K562 (cell line): ENCODE measurements around the gene FASTKD3. TPM values are rescaled to one million over a fixed set of nuclear protein-coding genes. Genes with fewer than 3 reads are reported as not detected.

Experiments used
- ATAC-seq: fragments of 200-7000 bp; cut with Tn5 transposase; 3 replicates; pipeline ENCODE4 v1.9.1; 2020; ENCODE audit warnings: moderate library complexity
- Bru-seq: library from RNA; stranded (reverse); fragments of 400-500 nt; gene quantifications from one replicate; lab custom pipeline; 2021; lab: Mats Ljungman, UMichigan
- BruChase-seq, 2 experiments: library from RNA; stranded (reverse); fragments of 400-500 nt; gene quantifications; one replicate each; lab custom pipeline; 2021; lab: Mats Ljungman, UMichigan
- BruUV-seq: library from RNA; stranded (reverse); fragments of 400-500 nt; replicated peaks from 2 replicates; lab custom pipeline; 2021; lab: Mats Ljungman, UMichigan
- CTCF ChIA-PET: fragments of 300-600 bp; formaldehyde crosslinking; extraction: SDS; loops from one replicate; lab custom pipeline; 2021; ENCODE audit warnings: low intra/inter-chr PET ratio; lab: Yijun Ruan, JAX
- POLR2A ChIA-PET: fragments of 300-600, 350-650 bp; sonication (Branson Sonifier 250); formaldehyde crosslinking; extraction: SDS; loops from one replicate; lab custom pipeline; 2021; ENCODE audit warnings: antibody characterized with exemption, inconsistent platforms; lab: Yijun Ruan, JAX
- DNase-seq, 4 experiments: peaks; one replicate each; pipeline versions ENCODE4 v3.0.0 to v3.0.0-alpha.2; 2011 to 2018; ENCODE audit warnings: low spot score in 3 of 4, mixed read lengths in 3 of 4; ENCODE audit errors: extremely low read depth in 1 of 4
- FAIRE-seq: peaks from 2 replicates; lab custom pipeline; 2011; peaks lifted over from hg19 to GRCh38; lab: Jason Lieb, UNC
- H2AFZ ChIP-seq: 2 replicates; pipeline ENCODE4 v1.6.0; 2011; ENCODE audit warnings: low read depth, low read length, control low read depth, inconsistent platforms
- H3K27ac ChIP-seq: fragments of 200-600 bp; 3 replicates; pipeline ENCODE4 v1.8.0; 2011; ENCODE audit warnings: low read depth, mild to moderate bottlenecking, control low read depth, inconsistent platforms, low read length, moderate library complexity, mixed read lengths; ENCODE audit errors: extremely low read depth
- H3K27me3 ChIP-seq, 2 experiments: fragments of 300-600 bp in 1 of 2; 2 replicates in 1 of 2; 3 replicates in 1 of 2; pipeline versions ENCODE4 v1.6.0 to v1.8.0; 2011; ENCODE audit warnings: inconsistent platforms in 2 of 2, low read length in 2 of 2, mild to moderate bottlenecking in 1 of 2, mixed read lengths in 1 of 2, moderate library complexity in 1 of 2; ENCODE audit not compliant: control insufficient read depth in 2 of 2, insufficient read depth in 2 of 2
- H3K36me3 ChIP-seq: fragments of 300-600 bp; 3 replicates; pipeline ENCODE4 v1.8.0; 2011; ENCODE audit warnings: mild to moderate bottlenecking, low read length, inconsistent platforms; ENCODE audit not compliant: control insufficient read depth, insufficient read depth
- H3K4me1 ChIP-seq, 2 experiments: fragments of 200-600 bp in 1 of 2; replicated peaks in 1 of 2; 2 replicates in 1 of 2; 3 replicates in 1 of 2; pipeline versions ENCODE4 v1.5.1 to v1.8.0; 2011; ENCODE audit warnings: inconsistent platforms in 2 of 2, low read length in 2 of 2, mild to moderate bottlenecking in 1 of 2, mixed read lengths in 1 of 2, moderate library complexity in 1 of 2; ENCODE audit not compliant: control insufficient read depth in 2 of 2, insufficient read depth in 2 of 2
- H3K4me2 ChIP-seq: 2 replicates; pipeline ENCODE4 v1.6.1; 2011; ENCODE audit warnings: low read length, control low read depth, inconsistent platforms, mixed read lengths; ENCODE audit not compliant: insufficient read depth
- H3K4me3 ChIP-seq: fragments of 200-600 bp; sonication (generic), shearing (Covaris generic); 2 replicates; pipeline ENCODE4 v1.5.1; 2016; ENCODE audit warnings: control low read depth, inconsistent platforms
- H3K79me2 ChIP-seq: fragments of 200-600 bp; 3 replicates; pipeline ENCODE4 v1.8.0; 2011; ENCODE audit warnings: low read length, inconsistent platforms; ENCODE audit not compliant: control insufficient read depth, insufficient read depth
- H3K9ac ChIP-seq, 2 experiments: 2 replicates each; pipeline versions ENCODE4 v1.6.0 to v1.6.1; 2011; ENCODE audit warnings: low read depth in 2 of 2, low read length in 2 of 2, control low read depth in 1 of 2, inconsistent platforms in 1 of 2, mild to moderate bottlenecking in 1 of 2, mixed read lengths in 1 of 2; ENCODE audit not compliant: insufficient read depth in 1 of 2
- H3K9me1 ChIP-seq: one replicate; pipeline ENCODE4 v1.6.0; 2011; ENCODE audit warnings: inconsistent platforms, mild to moderate bottlenecking, low read length, moderate library complexity; ENCODE audit not compliant: control insufficient read depth, insufficient read depth
- H3K9me3 ChIP-seq: replicated peaks from 2 replicates; pipeline ENCODE4 v1.5.1; 2011; ENCODE audit warnings: low read depth, low read length, inconsistent platforms; ENCODE audit not compliant: control insufficient read depth, insufficient read depth
- H4K20me1 ChIP-seq: replicated peaks from 2 replicates; pipeline ENCODE4 v1.6.1; 2011; ENCODE audit warnings: low read length, inconsistent platforms, mixed read lengths; ENCODE audit not compliant: control insufficient read depth, insufficient read depth
- C11orf30 ChIP-seq: fragments of 450-650 bp; IDR thresholded peaks from 2 replicates; pipeline ENCODE4 v1.6.1; 2016; ENCODE audit warnings: low read depth, mild to moderate bottlenecking
- CBFB ChIP-seq: sonication (generic); formaldehyde crosslinking; IDR thresholded peaks from 2 replicates; pipeline ENCODE4 v1.4.0; 2020; ENCODE audit warnings: mild to moderate bottlenecking, missing genetic modification reagents
- DEAF1 ChIP-seq: fragments of 450-650 bp; formaldehyde crosslinking; IDR thresholded peaks from 2 replicates; pipeline ENCODE4 v1.4.0; 2020; ENCODE audit warnings: mild to moderate bottlenecking, moderate library complexity
- FOXK2 ChIP-seq, 2 experiments: fragments of 450-650 bp; IDR thresholded peaks in 1 of 2; conservative IDR thresholded peaks in 1 of 2; 2 replicates each; pipeline ENCODE4 v1.6.1; 2016; ENCODE audit warnings: low read depth in 2 of 2, mild to moderate bottlenecking in 1 of 2
- FUS ChIP-seq: fragments of 200-400 bp; formaldehyde crosslinking; optimal IDR thresholded peaks from 2 replicates; pipeline ENCODE3; 2017; ENCODE audit warnings: low read depth, low read length
- JUNB ChIP-seq: fragments of 450-650 bp; formaldehyde crosslinking; conservative IDR thresholded peaks from 2 replicates; pipeline ENCODE4 v1.4.0; 2020; ENCODE audit warnings: mild to moderate bottlenecking
- POLR2G ChIP-seq: fragments of 200-400 bp; formaldehyde crosslinking; IDR thresholded peaks from 2 replicates; pipeline ENCODE4 v1.6.1; 2017; ENCODE audit warnings: low read depth, mild to moderate bottlenecking, antibody characterized with exemption, low read length, moderate library complexity
- SUPT5H ChIP-seq: fragments of 450-650 bp; IDR thresholded peaks from 2 replicates; pipeline ENCODE4 v1.6.1; 2016
- TRIM28 ChIP-seq: fragments of 450-650 bp; IDR thresholded peaks from 2 replicates; pipeline ENCODE4 v1.6.1; 2017
- UBTF ChIP-seq, 2 experiments: IDR thresholded peaks; 2 replicates each; pipeline ENCODE4 v1.6.1; 2012; ENCODE audit warnings: improper control_type of control experiment in 2 of 2, low read depth in 2 of 2, low read length in 2 of 2, borderline replicate concordance in 1 of 2
- XRCC3 ChIP-seq: fragments of 450-650 bp; IDR thresholded peaks from 2 replicates; pipeline ENCODE4 v1.6.1; 2017; ENCODE audit warnings: mild to moderate bottlenecking, moderate library complexity
- WGBS: fragments of 100-300 bp; shearing (Covaris generic); methylation state at CpG from one replicate; pipeline ENCODE4 v1.1.6; 2016; ENCODE audit warnings: low coverage, mixed read lengths; ENCODE audit not compliant: insufficient coverage; ENCODE audit errors: missing lambda C conversion rate; 5-methylcytosine and 5-hydroxymethylcytosine counted together
- in situ Hi-C: fragments of 300-500 bp; cut with MboI; formaldehyde crosslinking; loops from 4 replicates; pipeline ENCODE4 v1.15.0; 2018; ENCODE audit warnings: inconsistent platforms, mixed read lengths
- intact Hi-C: fragments of 100-400 bp; cut with micrococcal nuclease; formaldehyde crosslinking; loops from 2 replicates; pipeline ENCODE4 v1.14.2; 2022
- long read RNA-seq, 3 experiments: library from polyadenylated mRNA in 2 of 3; library from RNA in 1 of 3; unstranded in 2 of 3; stranded (forward) in 1 of 3; transcript quantifications; one replicate each; pipeline ENCODE4 v2.0.0, GENCODE V29; 2019 to 2022
- polyA minus RNA-seq, 3 experiments: library from RNA; depleted of rRNA, polyadenylated mRNA; stranded (reverse); fragments of >200 nt; gene quantifications; 2 replicates each; pipeline ENCODE4 v1.2.3, GENCODE V29; 2011
- polyA plus RNA-seq, 8 experiments: library from polyadenylated mRNA; depleted of rRNA in 4 of 8; stranded (reverse) in 5 of 8; unstranded in 3 of 8; fragments of >200 nt; fragmentation: Nextera tagmentation in 2 of 8; fragmentation: Illumina TruSeq in 1 of 8; extraction: Ambion mirVana in 2 of 8; extraction: Trizol in 1 of 8; gene quantifications; 2 replicates each; pipeline versions ENCODE4 v1.2.1 to v1.2.3, GENCODE V29; 2011 to 2014; ENCODE audit warnings: inconsistent platforms in 1 of 8, missing spikeins in 1 of 8
- total RNA-seq, 7 experiments: library from RNA; depleted of rRNA in 6 of 7; stranded (reverse); fragments of >200 nt in 6 of 7; fragmentation: Illumina TruSeq in 2 of 7; extraction: Trizol in 2 of 7; gene quantifications; 2 replicates each; pipeline versions ENCODE4 v1.2.1 to v1.2.3, GENCODE V29; 2011 to 2021; ENCODE audit warnings: low replicate concordance in 1 of 7

FASTKD3 gene
- total RNA-seq (2011; cell fraction: chromatin; rRNA removed; ENCODE audit: low replicate concordance): 19.7 and 48.9 TPM in 2 replicates
- total RNA-seq (2011; cell fraction: nucleolus; rRNA removed): 10.4 and 11.2 TPM in 2 replicates
- total RNA-seq (2011; cell fraction: nucleoplasm; rRNA removed): 16.4 and 16.6 TPM in 2 replicates
- total RNA-seq (2014; rRNA removed) (13.7 and 17.1 TPM in 2 replicates), total RNA-seq (2014; rRNA removed; fragmentation: Illumina TruSeq; extraction: Trizol) (50.0 and 57.7 TPM in 2 replicates), total RNA-seq (2015; rRNA removed; fragmentation: Illumina TruSeq; extraction: Trizol) (44.0 and 47.5 TPM in 2 replicates), total RNA-seq (2021) (20.2 and 22.1 TPM in 2 replicates), polyA plus RNA-seq (2011; rRNA removed) (24.5 and 33.7 TPM in 2 replicates), polyA plus RNA-seq (2014; fragmentation: Illumina TruSeq; extraction: Trizol) (47.9 and 48.0 TPM in 2 replicates), polyA plus RNA-seq (2014; fragmentation: Nextera tagmentation; extraction: Ambion mirVana) (100 to 1,000 TPM; 127 to 149 TPM), polyA plus RNA-seq (2014; rRNA removed) (34.4 and 37.1 TPM in 2 replicates), polyA minus RNA-seq (2011; rRNA and poly(A)+ RNA removed) (25.0 and 25.4 TPM in 2 replicates), Bru-seq, nascent RNA (percentile 87 among the genes with signal in this experiment), BruChase-seq, experiment 1, labeled RNA remaining after a 2-hour chase (percentile 88 among the genes with signal in this experiment), BruChase-seq, experiment 2, labeled RNA remaining after a 6-hour chase (percentile 88 among the genes with signal in this experiment)
- polyA plus RNA-seq (2011; cell fraction: cytosol; rRNA removed): 7.0 and 11.5 TPM in 2 replicates
- polyA plus RNA-seq (2011; cell fraction: nucleus; rRNA removed): 19.1 and 22.9 TPM in 2 replicates
- polyA plus RNA-seq (2012): 12.9 and 22.5 TPM in 2 replicates
- polyA minus RNA-seq (2011; cell fraction: cytosol; rRNA and poly(A)+ RNA removed): 5.3 and 5.9 TPM in 2 replicates
- polyA minus RNA-seq (2011; cell fraction: nucleus; rRNA and poly(A)+ RNA removed): 15.2 and 24.5 TPM in 2 replicates
- long read RNA-seq, experiment 1, transcript FASTKD3-202 (6 exons, 637 nt): minor isoform, 5 of 73 reads
- long read RNA-seq, experiment 1, transcript FASTKD3-208 (6 exons, 819 nt): minor isoform, 8 of 73 reads
- long read RNA-seq, experiment 1, transcript FASTKD3-201 (7 exons, 2,402 nt): major isoform, 21 of 73 reads
- long read RNA-seq, experiment 1, partial matches to known transcripts: 18 of 73 reads
- long read RNA-seq, experiment 1, other reads (novel, unspliced or antisense): 21 of 73 reads
- long read RNA-seq, experiment 2, transcript FASTKD3-202 (6 exons, 637 nt): major isoform, 5 of 15 reads
- long read RNA-seq, experiment 2, partial matches to known transcripts: 6 of 15 reads
- long read RNA-seq, experiment 2, other reads (novel, unspliced or antisense): 1 of 15 reads
- long read RNA-seq, experiment 3, transcript FASTKD3-202 (6 exons, 637 nt): major isoform, 13 of 41 reads
- long read RNA-seq, experiment 3, transcript FASTKD3-201 (7 exons, 2,402 nt): minor isoform, 10 of 41 reads
- long read RNA-seq, experiment 3, partial matches to known transcripts: 5 of 41 reads
- long read RNA-seq, experiment 3, other reads (novel, unspliced or antisense): 9 of 41 reads

GRCh38 chr5:7868773-7869473, at the start of gene FASTKD3, which contains the start of gene MTRR:
Gene FASTKD3, minus strand, starts transcription at chr5:7869031. Its CDS starts 948 bp downstream, at chr5:7868083.
Gene MTRR, plus strand, starts transcription at chr5:7869148. Its CDS starts 1,647 bp downstream, at chr5:7870795.
- in situ Hi-C loops: no loop called here
- FAIRE-seq (peak; percentile 90), DNase-seq (peak; percentile 97 to 98 (median 98)), ATAC-seq (peak; percentile 100)
- Histone ChIP-seq H3K9me3 (no peaks in the 10 kb centered on the region), H2AFZ (peak within 1 kb of the TSS; percentile 87), H4K20me1 (peaks cover 16% of the 10 kb centered on the region), H3K9ac (peak within 1 kb of the TSS; percentile 83 to 96), H3K9me1 (peaks cover 3% of the 10 kb centered on the region), H3K79me2 (peaks cover 90% of the 10 kb centered on the region), H3K4me3 (peak within 1 kb of the TSS; percentile 93), H3K27ac (peak within 1 kb of the TSS; percentile 77), H3K27me3 (no peaks in the 10 kb centered on the region), H3K4me1 (peaks cover 6 to 20% of the 10 kb centered on the region in 2 experiments; a peak in 4 of 5 replicates), H3K36me3 (peaks cover 69% of the 10 kb centered on the region), H3K4me2 (peak within 1 kb of the TSS; percentile 95)
- intact Hi-C loops: no loop called here
- POLR2A ChIA-PET: interaction anchor here (0.6 to 2.2 kb wide), 9 partner anchors 9 to 1346 kb away, joined by 3 to 11 read pairs (median 4); no protein-coding TSS in a partner anchor
- no TSS peak for BruUV-seq
- WGBS: under 1% methylated on average over 64 of the region's 83 CpGs
- CTCF ChIA-PET: no interaction called here
- TF ChIP-seq POLR2G (peak; percentile 97), DEAF1 (CRISPR knock-in tag) (no peak), C11orf30 (peak; percentile 81), JUNB (no peak), CBFB (CRISPR knock-in tag) (no peak), SUPT5H (peak; percentile 85), TRIM28 (no peak), XRCC3 (no peak), FOXK2 (conservative IDR thresholded peaks at IDR 0.05 in 1 of 2, IDR thresholded peaks at IDR 0.05 in 1 of 2; ENCODE audit: low read depth in 2 of 2) (peak in 1 of 2 experiments; percentile 45; a peak in 2 of 4 replicates), FUS (peak; percentile 29), UBTF (IDR thresholded peaks at IDR 0.05; ENCODE audit: borderline replicate concordance in 1 of 2, low read depth in 2 of 2, low read length in 2 of 2) (no peak)
